Fibroblast of the aortic adventitia (primary cell): ENCODE data around the gene NELFA. TPM values are rescaled to one million over a fixed set of nuclear protein-coding genes. Genes with fewer than 3 reads are reported as not detected.
"Not testable (repeated sequence)": the region's sequence is repeated elsewhere in the genome, so short reads cannot be mapped to it uniquely, and the experiment has no call there.

Experiments used
- DNase-seq: peaks from one replicate; pipeline ENCODE4 v3.0.0-alpha.2; 2010; ENCODE audit warnings: low read depth
- H3K4me3 ChIP-seq: 2 replicates; pipeline ENCODE4 v1.5.1; 2011; ENCODE audit warnings: low read depth, mild to moderate bottlenecking, control low read depth, low read length, moderate library complexity
- CTCF ChIP-seq: IDR thresholded peaks from 2 replicates; pipeline ENCODE4 v1.5.1; 2011; ENCODE audit warnings: mild to moderate bottlenecking, low read length, control low read depth, inconsistent platforms; ENCODE audit not compliant: insufficient read depth
- total RNA-seq: library from RNA; depleted of rRNA; stranded (reverse); fragments of >200 nt; gene quantifications from 2 replicates; pipeline ENCODE4 v1.2.3, GENCODE V29; 2012; ENCODE audit warnings: low replicate concordance

The NELFA gene
- total RNA-seq, 1 donor = 14.8 TPM

DNA sequence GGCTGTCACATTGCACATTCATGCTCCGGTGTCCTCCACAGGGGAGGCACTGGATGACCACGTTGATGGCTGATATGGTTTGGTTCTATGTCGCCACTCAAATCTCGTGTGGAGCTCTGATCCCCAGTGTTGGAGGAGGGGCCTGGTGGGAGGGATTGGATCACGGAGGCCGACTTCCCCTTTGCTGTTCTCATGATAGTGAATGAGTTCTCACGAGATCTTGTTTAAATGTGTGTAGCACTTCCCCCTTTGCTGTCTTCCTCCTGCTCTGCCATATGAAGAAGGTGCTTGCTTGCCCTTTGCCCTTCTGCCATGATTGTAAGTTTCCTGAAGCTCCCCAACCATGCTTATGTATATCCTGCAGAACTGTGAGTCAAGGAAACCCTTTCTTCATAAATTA is 28.1 kb upstream of the NELFA start:
- TF ChIP-seq CTCF = no peak
- DNase-seq = no peak
- no peak overlapping the region for H3K4me3 ChIP-seq

- DNase-seq = no peak
- no peak overlapping the region for H3K4me3 ChIP-seq
- TF ChIP-seq CTCF = no peak
These were observed 27.6 kb upstream of the NELFA start for GRCh38 chr4:2036327-2036726.

DNA sequence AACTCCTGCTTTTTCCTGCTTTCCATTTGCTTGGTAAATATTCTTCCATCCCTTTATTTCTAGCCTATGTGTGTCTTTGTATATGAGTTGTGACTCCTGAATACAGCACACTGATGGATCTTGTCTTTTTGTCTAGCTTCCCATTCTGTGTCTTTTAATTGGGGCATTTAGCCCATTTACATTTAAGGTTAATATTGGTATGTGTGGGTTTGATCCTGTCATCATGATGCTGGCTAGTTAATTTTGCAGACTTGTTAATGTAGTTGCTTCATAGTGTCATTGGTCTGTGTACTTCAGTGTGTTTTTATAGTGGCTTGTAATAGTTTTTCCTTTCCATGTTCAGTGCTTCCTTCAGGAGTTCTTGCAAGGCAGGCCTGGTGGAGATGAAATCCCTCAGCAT is 22.4 kb upstream of the NELFA start:
- DNase-seq = not testable (repeated sequence)

GRCh38 chr4:2027120-2027519 is 18.3 kb upstream of the NELFA start:
- H3K4me3 ChIP-seq, DNase-seq: not testable (repeated sequence)

More for the DNA sequence above, 22.4 kb upstream of the NELFA start:
- H3K4me3 ChIP-seq = not testable (repeated sequence)

GRCh38 chr4:2025817-2026216 is 17.0 kb upstream of the NELFA start:
- DNase-seq = no peak
- no peak overlapping the region for H3K4me3 ChIP-seq
- TF ChIP-seq CTCF = no peak

DNA sequence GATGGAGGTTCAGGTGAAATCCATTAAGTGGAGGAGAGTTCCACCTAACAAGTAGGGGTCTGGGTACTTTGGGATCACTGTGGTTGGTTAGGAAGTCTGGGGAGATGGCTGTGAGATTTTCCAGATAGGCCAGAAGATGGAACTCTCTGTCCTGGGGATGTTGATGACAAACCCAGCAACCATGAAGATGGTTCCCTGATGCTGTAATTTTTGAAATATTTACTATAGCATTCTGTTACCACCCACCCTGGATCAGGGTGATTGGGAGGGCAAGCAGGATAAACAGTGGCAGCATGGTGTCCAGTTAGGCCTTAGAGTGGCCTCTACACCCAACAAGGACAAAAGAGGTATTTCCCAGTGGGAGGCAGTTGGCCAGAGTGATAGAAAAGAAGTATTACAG is 15.9 kb upstream of the NELFA start:
- TF ChIP-seq CTCF = no peak
- H3K4me3 ChIP-seq = no peak overlapping the region
- DNase-seq = no peak

GRCh38 chr4:2021358-2022018 is 12.7 kb upstream of the NELFA start:
- peak; percentile 46 for DNase-seq
- H3K4me3 ChIP-seq = not testable (repeated sequence)

DNA sequence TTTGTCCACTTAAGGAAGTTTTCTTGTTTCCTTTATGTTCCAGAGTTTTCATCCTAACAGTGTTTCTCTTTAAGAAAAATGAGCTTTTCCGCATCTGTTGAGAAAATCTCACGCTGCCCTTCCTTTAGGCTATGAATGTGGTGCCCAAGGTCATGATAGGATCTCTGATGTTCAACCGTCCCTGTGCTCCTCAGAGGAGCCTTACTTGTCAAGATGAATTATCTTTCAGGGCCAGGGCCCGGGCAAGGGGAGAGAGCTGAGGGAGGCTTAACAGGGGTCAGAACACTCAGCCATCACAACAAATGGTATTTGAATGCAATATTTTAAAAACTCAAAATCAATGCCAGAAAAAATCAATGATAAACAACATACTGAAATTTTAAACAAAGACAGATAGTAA is 6.2 kb upstream of the NELFA start:
- TF ChIP-seq CTCF = no peak
- no peak overlapping the region for H3K4me3 ChIP-seq
- no peak for DNase-seq
